ENCODE measurements around the gene HSP90AB1. TPM values are rescaled to one million over a fixed set of nuclear protein-coding genes. Genes with fewer than 3 reads are reported as not detected.

Gene HSP90AB1
- total and polyA plus RNA-seq, 2 experiments from 2014 or later: 665 to 876 TPM

DNA sequence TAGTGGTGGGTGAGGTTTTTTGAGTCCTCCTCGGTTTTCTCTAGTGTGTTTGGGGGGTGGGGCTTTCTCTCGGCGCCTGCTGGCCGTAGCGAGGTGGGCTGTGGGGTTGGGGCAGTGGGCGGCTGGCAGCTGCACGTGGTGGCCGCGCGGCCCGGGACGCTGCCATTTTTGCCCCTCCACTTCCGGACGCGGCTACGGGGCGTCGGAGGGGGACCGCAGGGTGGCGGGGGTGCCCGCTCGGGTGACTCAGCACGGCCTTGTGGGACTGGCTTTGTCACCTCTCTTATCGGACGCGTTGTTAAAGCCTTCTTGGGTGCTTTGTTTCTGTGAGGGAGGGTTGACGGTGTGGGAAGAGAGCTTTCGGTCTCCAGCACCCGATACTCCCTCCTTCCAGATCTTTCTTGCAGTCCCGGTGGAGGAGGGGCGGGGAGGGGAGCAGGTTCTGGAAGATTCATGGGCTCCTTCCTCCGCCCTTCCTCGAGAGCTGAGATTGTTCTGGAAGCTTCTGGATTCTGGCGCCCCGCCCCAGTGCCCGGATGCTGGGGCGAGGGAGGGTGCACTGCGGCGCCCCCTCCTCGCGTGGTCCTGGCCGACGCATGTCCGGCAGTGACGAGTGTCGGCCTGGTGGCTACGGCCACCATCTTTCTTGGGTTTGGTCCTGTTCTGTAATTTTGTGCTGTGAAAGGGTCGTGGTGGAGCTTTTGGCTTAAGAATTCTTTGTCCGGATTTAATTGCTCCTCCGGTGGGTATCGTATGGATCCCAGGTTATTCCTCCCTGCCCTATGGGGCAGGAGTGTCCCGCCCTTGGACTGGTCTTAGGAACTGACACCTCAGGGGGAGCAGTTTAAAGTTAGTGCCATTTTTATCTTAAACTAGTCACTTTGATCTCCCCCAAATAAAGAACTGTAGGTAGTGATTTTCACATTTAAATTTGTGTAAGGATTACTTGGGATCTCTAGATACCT lies 719 bp downstream of the HSP90AB1 start:
- no peaks in the 10 kb centered on the region for H3K9me3 ChIP-seq (ENCODE audit: low read depth)
- H3K4me3 ChIP-seq: peak overlapping the region; percentile 93
- TF ChIP-seq, protein P1, sequence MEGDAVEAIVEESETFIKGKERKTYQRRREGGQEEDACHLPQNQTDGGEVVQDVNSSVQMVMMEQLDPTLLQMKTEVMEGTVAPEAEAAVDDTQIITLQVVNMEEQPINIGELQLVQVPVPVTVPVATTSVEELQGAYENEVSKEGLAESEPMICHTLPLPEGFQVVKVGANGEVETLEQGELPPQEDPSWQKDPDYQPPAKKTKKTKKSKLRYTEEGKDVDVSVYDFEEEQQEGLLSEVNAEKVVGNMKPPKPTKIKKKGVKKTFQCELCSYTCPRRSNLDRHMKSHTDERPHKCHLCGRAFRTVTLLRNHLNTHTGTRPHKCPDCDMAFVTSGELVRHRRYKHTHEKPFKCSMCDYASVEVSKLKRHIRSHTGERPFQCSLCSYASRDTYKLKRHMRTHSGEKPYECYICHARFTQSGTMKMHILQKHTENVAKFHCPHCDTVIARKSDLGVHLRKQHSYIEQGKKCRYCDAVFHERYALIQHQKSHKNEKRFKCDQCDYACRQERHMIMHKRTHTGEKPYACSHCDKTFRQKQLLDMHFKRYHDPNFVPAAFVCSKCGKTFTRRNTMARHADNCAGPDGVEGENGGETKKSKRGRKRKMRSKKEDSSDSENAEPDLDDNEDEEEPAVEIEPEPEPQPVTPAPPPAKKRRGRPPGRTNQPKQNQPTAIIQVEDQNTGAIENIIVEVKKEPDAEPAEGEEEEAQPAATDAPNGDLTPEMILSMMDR (IDR thresholded peaks at IDR 0.05; ENCODE audit: low read depth, low read length): no peak
- peak; percentile 71 to 73 for DNase-seq (ENCODE audit: low read depth in 1 of 2, low spot score in 1 of 2)
- H3K4me1 ChIP-seq (ENCODE audit: low read depth): peaks cover 8% of the 10 kb centered on the region
- peak overlapping the region; percentile 91 for H3K27ac ChIP-seq
- no peaks in the 10 kb centered on the region for H3K27me3 ChIP-seq
- H3K36me3 ChIP-seq: peaks cover 38% of the 10 kb centered on the region

DNA sequence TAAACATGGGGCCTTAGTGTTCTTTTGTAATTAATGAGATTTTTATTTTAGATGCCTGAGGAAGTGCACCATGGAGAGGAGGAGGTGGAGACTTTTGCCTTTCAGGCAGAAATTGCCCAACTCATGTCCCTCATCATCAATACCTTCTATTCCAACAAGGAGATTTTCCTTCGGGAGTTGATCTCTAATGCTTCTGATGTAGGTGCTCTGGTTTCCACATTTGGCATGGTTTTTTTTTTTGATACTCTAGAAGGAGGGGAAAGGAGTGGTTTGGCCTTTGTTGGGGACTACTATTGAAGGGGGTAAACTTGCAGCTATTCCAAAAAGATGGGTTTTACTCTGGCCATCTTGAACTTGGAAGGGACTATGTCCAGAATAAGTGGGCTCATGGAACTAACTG lies 1.7 kb downstream of the HSP90AB1 start:
- H3K4me1 ChIP-seq (ENCODE audit: low read depth): peaks cover 8% of the 10 kb centered on the region
- no peaks in the 10 kb centered on the region for H3K9me3 ChIP-seq (ENCODE audit: low read depth)
- peak overlapping the region; percentile 91 for H3K27ac ChIP-seq
- TF ChIP-seq, protein P1 (IDR thresholded peaks at IDR 0.05; ENCODE audit: low read depth, low read length): no peak
- peak overlapping the region; percentile 93 for H3K4me3 ChIP-seq
- no peak for DNase-seq (ENCODE audit: low read depth in 1 of 2, low spot score in 1 of 2)
- H3K27me3 ChIP-seq: no peaks in the 10 kb centered on the region
- H3K36me3 ChIP-seq: peaks cover 48% of the 10 kb centered on the region

DNA sequence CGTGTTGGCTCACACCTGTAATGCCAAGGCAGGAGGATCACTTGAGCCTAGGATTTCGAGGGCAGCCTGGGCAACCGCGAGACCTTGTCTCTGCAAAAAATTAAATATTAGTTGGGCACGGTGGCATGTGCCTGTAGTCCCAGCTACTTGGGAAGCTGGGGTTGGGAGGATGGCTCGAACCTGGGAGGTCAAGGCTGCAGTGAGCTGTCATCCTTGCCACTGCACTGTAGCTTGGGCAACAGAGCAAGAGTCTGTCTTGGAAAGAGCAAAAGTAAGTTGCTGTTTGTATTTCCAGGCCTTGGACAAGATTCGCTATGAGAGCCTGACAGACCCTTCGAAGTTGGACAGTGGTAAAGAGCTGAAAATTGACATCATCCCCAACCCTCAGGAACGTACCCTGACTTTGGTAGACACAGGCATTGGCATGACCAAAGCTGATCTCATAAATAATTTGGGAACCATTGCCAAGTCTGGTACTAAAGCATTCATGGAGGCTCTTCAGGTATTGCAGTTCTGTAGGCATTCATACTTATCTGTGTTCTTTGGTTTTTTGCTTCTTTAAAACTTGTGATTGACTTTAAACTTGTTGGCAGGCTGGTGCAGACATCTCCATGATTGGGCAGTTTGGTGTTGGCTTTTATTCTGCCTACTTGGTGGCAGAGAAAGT lies 2.3 kb downstream of the HSP90AB1 start:
- Histone ChIP-seq H3K36me3 (peaks cover 54% of the 10 kb centered on the region), H3K27ac (peak overlapping the region; percentile 31), H3K9me3 (ENCODE audit: low read depth) (no peaks in the 10 kb centered on the region), H3K27me3 (no peaks in the 10 kb centered on the region), H3K4me1 (ENCODE audit: low read depth) (peaks cover 8% of the 10 kb centered on the region), H3K4me3 (no peak overlapping the region)
- TF ChIP-seq, protein P1 (IDR thresholded peaks at IDR 0.05; ENCODE audit: low read depth, low read length): no peak
- DNase-seq (ENCODE audit: low read depth in 1 of 2, low spot score in 1 of 2): no peak

DNA sequence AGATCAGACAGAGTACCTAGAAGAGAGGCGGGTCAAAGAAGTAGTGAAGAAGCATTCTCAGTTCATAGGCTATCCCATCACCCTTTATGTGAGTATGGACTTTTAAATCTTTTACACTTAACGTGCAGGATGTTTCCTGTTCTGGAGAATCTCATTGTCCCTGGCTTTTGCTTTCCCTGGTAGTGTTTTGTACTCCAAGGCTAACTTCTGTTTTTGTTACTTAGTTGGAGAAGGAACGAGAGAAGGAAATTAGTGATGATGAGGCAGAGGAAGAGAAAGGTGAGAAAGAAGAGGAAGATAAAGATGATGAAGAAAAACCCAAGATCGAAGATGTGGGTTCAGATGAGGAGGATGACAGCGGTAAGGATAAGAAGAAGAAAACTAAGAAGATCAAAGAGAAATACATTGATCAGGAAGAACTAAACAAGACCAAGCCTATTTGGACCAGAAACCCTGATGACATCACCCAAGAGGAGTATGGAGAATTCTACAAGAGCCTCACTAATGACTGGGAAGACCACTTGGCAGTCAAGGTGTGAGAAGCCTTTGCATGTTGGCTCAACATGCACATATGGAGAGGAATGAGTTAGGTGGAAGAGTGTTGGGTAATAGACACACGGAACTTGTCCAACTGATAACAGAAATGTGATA lies 3.3 kb downstream of the HSP90AB1 start:
- H3K27ac ChIP-seq: no peak overlapping the region
- no peak overlapping the region for H3K4me3 ChIP-seq
- DNase-seq (ENCODE audit: low read depth in 1 of 2, low spot score in 1 of 2): no peak

DNA sequence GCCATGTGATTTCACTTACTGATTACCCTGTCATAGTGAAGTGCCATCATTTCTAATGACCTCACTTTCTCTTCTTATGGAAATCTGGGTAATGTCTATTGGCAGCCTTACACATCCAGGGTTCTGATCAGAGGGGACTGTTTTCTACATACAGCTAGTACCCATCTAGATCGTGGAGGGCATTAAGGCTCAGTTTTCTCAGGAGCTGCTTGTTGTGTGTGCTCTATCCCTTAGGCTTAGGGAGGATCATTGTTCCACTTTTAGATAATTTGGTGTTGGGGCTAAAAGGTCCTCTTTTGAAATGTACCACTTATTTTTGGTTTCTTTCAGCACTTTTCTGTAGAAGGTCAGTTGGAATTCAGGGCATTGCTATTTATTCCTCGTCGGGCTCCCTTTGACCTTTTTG lies 3.8 kb downstream of the HSP90AB1 start:
- Histone ChIP-seq H3K27me3 (no peaks in the 10 kb centered on the region), H3K4me3 (no peak overlapping the region), H3K27ac (peak overlapping the region; percentile 23), H3K9me3 (ENCODE audit: low read depth) (no peaks in the 10 kb centered on the region), H3K4me1 (ENCODE audit: low read depth) (peaks cover 8% of the 10 kb centered on the region), H3K36me3 (peaks cover 69% of the 10 kb centered on the region)
- TF ChIP-seq, protein P1 (IDR thresholded peaks at IDR 0.05; ENCODE audit: low read depth, low read length): no peak
- DNase-seq (ENCODE audit: low read depth in 1 of 2, low spot score in 1 of 2): no peak

More for the DNA sequence above, 3.3 kb downstream of the HSP90AB1 start:
- Histone ChIP-seq H3K36me3 (peaks cover 64% of the 10 kb centered on the region), H3K27me3 (no peaks in the 10 kb centered on the region), H3K9me3 (ENCODE audit: low read depth) (no peaks in the 10 kb centered on the region), H3K4me1 (ENCODE audit: low read depth) (peaks cover 8% of the 10 kb centered on the region)
- TF ChIP-seq, protein P1 (IDR thresholded peaks at IDR 0.05; ENCODE audit: low read depth, low read length): no peak

Measured in cardiac muscle cell (in vitro differentiated cells and primary cell).